ENCODE measurements around the gene GPR75.

- TF ChIP-seq CTCF (IDR thresholded peaks at IDR 0.05): no peak
- no peak for TF ChIP-seq POLR2A (IDR thresholded peaks at IDR 0.05)
These were observed 39.7 kb downstream of the GPR75 start for GRCh38 chr2:53820048-53820447.

Data from uterus (tissue), 2 donors.